Loucy (cell line): ENCODE measurements around the gene FOXJ3.

Experiments used
- EZH2phosphoT487 ChIP-seq: fragments of 200-600 bp; IDR thresholded peaks from 2 replicates; pipeline ENCODE4 v1.6.1; 2018; ENCODE audit warnings: antibody characterized with exemption, mild to moderate bottlenecking, moderate library complexity, borderline replicate concordance
- TF ChIP-seq, protein P1 (sequence below): fragments of 200-600 bp; sonication (generic); conservative IDR thresholded peaks from 2 replicates; pipeline ENCODE4 v1.5.1; 2014; ENCODE audit warnings: mild to moderate bottlenecking, antibody characterized with exemption, low read length

DNA sequence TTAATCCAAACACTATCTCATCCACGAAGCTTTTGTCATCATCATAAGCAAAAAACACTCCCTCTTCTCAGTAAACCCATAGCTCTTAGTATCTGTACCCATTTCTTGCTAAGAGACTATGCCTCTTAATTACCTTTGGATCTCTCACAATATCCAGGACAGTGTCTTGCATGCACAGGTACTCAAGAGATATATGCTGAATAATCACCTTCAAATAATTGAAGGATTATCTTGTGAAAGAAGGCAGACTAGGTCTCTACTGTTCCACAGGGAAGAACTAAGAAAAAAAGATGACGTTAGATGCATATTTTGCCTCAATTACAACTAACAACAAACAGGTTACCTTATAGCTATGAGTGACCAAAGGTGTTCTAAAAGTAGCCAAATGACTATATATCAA, 11.5 kb downstream of the FOXJ3 start:
- TF ChIP-seq, protein P1, sequence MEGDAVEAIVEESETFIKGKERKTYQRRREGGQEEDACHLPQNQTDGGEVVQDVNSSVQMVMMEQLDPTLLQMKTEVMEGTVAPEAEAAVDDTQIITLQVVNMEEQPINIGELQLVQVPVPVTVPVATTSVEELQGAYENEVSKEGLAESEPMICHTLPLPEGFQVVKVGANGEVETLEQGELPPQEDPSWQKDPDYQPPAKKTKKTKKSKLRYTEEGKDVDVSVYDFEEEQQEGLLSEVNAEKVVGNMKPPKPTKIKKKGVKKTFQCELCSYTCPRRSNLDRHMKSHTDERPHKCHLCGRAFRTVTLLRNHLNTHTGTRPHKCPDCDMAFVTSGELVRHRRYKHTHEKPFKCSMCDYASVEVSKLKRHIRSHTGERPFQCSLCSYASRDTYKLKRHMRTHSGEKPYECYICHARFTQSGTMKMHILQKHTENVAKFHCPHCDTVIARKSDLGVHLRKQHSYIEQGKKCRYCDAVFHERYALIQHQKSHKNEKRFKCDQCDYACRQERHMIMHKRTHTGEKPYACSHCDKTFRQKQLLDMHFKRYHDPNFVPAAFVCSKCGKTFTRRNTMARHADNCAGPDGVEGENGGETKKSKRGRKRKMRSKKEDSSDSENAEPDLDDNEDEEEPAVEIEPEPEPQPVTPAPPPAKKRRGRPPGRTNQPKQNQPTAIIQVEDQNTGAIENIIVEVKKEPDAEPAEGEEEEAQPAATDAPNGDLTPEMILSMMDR: no peak
- TF ChIP-seq EZH2phosphoT487: no peak
